GM18517 (cell line): ENCODE data around the gene FRMD3.
"Not testable (repeated sequence)": the region's sequence is repeated elsewhere in the genome, so short reads cannot be mapped to it uniquely, and the experiment has no call there.

Experiments used
- ATAC-seq: cut with Tn5 transposase; IDR thresholded peaks from one replicate; pipeline ENCODE4 v1.9.1; 2021; ENCODE audit warnings: mild to moderate bottlenecking, moderate library complexity; ENCODE audit not compliant: unreplicated experiment

The FRMD3 gene

GRCh38 chr9:83401328-83401900 is 136.8 kb downstream of the FRMD3 start:
- ATAC-seq, result no peak

GRCh38 chr9:83396813-83397212 is 141.4 kb downstream of the FRMD3 start:
- ATAC-seq, result no peak

DNA sequence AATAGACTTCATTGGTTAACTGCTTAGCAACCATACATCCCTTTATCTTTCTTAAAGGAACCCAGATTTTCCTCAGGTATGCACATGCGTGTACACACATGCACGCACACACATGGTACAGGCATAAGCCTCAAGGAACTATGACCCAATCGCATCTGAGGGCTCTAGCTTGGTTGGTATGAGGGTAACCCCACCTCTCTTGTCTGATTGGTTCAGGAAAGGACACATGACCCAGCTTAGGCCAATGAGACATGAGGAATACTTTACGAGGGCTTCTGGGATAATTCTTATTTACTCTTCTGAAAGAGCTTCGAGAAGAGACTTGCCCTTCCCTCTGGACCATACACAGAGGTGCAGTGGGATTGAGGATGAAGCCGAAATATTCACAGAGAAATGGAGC is 141.9 kb downstream of the FRMD3 start:
- ATAC-seq, result no peak

GRCh38 chr9:83392228-83392627 is 146.0 kb downstream of the FRMD3 start:
- ATAC-seq, result no peak

DNA sequence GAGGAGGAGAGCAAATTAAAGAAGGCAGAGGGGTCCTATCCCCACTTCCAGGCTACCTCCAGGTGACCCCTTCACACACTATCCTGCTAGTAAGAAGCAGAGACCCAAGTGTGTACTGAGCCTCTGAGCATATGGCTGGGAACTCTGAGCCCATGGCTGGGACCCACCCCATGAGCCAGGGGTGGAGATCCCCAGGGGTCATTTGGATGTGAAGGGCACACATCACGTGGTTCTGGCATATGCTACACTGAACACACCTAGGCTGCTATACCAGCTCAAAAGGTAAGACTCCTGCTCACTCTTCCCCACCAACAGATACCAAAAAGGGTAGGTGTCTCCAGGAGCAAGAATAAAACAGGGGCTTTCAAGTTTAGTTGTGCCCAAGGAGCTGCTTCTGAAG is 149.9 kb downstream of the FRMD3 start:
- ATAC-seq, result no peak

DNA sequence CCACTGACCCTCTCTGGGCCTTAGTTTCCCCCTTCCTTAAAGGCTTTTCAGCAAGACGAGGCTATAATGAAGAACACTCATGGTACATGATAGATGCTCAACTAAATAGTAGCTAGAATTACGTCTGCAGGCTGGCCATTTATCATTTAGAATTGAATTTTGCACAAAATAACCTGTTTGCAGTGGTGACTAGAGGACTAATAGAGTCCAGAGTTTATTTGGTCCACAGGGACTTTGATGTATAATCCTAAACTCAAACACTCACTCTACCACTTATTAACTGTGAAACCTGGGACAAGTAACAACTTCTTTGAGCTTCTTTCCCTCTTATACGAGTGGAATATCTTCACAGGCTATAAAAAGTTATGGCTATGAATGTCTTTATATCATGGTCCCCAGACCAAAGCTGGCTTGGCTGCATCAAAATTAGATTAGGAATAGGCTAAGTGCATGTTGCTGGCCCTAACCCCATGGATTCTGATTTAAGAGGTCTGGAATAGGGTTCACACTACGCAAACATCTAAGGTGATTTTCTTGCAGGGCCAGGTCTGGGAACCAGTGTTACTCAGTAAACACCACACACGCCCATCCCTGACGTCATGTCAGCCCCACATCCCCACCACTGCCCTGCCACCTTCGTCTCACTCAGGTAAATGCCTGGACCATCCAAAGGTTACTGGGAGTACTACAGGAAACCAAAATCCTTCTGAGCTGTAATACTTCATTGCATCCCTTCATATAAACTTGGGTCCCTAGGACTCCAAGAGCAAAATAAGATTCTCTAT is 150.6 kb downstream of the FRMD3 start:
- ATAC-seq, result no peak

- no peak for ATAC-seq
Observed at GRCh38 chr9:83385317-83385716, 152.9 kb downstream of the FRMD3 start.

GRCh38 chr9:83384214-83384613 is 154.0 kb downstream of the FRMD3 start:
- ATAC-seq, result no peak

DNA sequence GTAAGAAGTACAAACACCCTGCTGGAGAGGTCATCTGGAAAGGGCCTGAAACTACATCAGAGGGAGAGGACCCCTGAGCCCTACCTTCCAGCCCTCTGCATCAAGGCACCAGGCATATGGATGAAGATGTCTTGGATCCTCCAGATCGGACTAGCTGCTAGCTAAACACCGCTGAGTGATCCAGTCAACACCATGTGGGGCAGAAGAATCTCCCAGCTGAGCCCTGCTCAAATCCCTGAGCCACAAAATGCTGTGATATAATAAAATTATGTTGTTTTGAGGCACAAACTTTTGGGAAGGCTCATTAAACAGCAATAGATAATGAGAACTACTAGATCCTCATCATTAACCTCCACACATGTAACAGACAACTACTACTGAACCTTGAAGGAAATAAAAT is 155.2 kb downstream of the FRMD3 start:
- no peak for ATAC-seq

DNA sequence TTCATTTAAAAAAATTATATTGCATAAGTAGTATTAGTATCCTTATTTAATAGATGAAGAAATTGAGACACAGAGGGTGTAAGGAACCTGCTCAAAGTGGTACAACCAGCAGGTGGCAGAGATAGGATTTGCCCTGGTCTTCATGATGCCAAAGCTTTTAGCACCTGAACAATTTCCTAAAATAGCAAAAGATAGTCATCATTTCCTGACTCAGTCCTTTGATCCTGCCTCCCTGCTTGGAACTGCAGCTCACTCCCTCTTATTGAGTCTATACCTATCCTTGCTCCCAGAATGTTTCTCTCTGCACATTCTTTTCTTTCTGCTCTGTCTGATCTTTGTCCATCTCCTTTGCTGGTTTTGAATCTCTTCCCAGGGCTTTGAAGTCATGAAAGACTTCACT is 155.8 kb downstream of the FRMD3 start:
- ATAC-seq, result no peak

GRCh38 chr9:83379045-83379444 is 159.2 kb downstream of the FRMD3 start:
- no peak for ATAC-seq

GRCh38 chr9:83372957-83373356 is 165.2 kb downstream of the FRMD3 start:
- no peak for ATAC-seq

DNA sequence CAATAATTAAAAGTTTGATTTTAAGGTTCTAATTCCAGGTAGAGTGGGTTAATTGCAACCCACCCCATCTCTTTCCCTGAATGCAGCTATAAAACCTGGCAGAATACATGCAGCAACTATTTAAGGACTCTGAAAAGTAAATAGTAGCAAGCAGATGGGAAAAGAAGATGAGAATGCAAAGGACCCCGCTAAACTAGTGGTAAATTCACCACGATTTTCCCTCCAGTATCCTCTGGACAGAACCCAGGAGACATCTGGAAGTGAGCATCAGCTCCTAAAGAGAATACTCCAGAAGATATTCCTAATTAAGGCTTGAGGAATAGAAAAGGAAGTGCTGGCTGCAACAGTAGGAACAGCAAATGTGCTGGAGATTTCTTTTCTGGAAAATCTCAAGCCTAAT is 170.9 kb downstream of the FRMD3 start:
- no peak for ATAC-seq

GRCh38 chr9:83362341-83362995 is 175.7 kb downstream of the FRMD3 start:
- ATAC-seq, result no peak

- no peak for ATAC-seq
Observed at GRCh38 chr9:83359039-83359438, 179.2 kb downstream of the FRMD3 start.

- not testable (repeated sequence) for ATAC-seq
Observed at GRCh38 chr9:83358493-83358892, 179.7 kb downstream of the FRMD3 start.

DNA sequence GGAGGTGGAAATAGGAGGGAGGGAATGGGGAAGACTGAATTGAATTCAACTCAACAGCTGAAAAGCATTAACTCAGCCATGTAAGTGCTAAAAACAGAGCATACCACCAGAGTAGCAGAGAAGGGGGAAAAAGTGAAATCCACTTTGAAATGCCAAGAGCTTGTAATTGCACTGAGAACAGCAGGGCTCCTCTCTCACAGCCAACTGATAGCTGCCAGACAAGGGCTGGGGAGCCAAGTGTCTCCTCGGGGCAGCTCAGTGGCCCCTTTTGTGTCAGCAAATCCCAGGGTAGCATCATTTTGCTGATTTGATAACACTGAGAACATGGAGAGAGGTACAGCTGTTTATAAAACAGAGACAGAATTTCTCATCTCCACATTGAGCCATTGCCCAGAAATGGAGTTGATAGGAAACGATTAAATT is 182.5 kb downstream of the FRMD3 start:
- no peak for ATAC-seq

DNA sequence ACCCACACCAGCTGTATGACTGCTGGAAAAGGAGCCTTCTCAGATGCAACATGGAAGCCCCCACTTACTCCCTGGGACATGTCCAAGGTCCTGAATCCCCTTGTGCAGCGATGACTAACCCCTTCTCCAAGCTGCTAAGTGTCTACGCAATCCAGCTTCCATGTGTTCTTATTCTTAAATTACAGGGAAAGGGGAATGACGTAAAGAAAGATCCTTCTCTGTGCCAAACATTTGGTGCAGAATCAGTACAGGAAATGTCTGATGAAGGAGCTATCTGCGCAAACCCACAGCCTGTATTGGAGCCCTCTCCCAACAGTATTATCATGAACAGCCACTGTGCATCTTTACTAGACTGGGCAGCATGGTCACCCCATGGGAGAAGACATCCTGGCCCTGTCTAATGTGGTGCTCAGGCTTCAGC is 183.2 kb downstream of the FRMD3 start:
- no peak for ATAC-seq

- no peak for ATAC-seq
Observed at GRCh38 chr9:83349031-83349430, 189.2 kb downstream of the FRMD3 start.

DNA sequence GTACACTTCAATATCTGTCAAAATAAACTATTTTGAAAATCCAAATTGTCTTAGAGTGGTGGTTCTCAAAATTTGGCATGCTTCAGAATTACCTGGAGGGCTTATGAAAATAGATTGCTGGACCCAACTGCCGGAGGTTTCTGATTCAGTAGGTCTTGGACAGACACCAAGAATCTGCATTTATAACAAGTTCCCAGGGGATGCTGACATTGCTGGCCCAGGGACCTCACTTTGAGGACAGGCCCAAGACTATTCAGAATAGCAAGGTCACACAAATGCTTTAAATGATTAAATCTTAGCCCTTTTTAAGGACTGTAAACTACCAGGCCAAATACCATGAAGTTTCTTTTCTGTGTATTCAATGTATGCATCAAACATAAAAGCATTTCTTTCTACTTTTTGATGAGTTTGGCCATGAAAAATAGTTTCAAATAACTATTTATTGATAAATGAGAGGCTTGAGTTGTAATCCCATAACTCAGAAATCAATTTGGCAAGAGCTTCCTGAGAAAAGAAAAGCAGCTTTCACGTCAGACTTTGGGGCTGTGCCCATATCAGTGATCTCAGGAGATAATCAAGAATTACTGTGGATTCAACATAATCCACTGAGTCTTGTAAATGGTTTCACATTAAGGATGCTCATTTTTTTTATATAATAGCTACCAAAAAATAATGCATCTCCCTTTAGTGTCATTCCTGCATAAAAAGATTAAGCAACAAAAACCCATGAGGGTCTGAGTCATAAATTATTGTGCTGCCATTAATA is 191.4 kb downstream of the FRMD3 start:
- no peak for ATAC-seq

DNA sequence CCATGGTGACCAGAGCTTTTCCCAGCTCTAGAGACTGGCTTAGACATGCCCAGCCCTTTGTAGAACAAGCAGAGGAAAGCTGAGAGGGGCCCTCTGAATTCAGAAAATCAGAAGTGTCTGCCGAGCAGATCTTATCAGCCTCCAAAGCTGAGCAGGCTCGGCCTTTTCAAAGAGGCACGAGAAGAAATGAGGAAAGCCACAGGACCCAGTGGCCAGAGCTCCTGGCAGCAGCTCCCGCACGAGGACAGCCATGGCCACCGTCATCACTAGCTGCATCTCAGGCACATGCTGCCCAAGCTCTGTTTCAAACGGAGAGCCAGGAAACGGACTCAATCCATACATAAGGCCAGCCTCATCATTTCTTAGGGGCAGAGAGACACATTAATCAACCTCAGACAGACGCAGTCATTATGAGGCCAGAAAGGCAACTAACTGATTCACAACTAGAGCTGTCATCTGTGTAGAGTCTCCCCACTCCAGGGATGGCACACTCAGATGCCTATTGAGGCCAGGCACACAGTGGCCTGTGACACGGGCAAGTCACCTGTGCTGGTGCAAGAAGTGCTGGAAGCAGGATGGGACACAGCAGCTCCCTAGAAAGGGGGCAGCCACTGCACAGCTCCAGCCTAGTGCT is 194.7 kb downstream of the FRMD3 start:
- ATAC-seq, result no peak
